Limb (tissue), 2 donors: ENCODE data around the gene EFCAB12.

Experiments used
- DNase-seq, 2 donors: peaks; one replicate each; pipeline ENCODE4 v3.0.0-alpha.2; 2016; ENCODE audit errors: extremely low spot score in 2 of 2

The EFCAB12 gene

DNA sequence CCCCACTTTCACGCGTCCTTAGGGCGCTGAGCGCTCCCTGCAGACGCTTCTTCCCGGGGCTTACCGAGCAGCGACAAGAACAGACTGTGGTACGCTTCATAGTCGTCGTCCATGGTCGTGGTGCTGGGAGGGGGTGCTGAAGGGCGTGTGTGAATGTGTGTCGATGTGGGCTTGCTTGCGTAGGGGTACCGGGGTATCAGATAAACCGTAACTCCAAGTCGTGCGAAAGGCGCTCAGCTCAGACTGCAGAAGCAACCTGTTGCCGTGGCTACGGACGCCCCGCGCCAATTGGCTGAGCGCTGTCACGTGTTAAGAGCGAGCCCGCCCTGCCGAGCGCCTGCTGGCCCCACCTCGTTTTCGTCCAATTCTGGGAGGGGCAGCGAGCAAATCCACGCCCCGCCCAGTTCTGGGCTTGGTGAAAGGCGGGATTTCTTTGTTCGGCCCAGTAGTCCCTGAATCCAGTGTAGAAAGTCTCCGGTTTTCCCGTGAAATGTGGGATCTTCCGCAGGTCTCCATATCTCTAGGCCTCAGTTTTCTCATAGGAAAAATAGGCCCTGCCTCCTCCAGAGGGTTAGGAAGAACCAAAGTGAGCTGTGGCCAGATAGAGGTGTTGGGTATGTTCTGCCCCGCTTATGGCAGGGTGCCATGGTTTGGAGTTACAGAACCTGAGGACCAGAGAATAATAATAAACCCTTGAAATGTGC is at the start of gene EFCAB12:
TSS of gene EFCAB12 (minus strand) at position 261 of the 704 bp plus-strand sequence. CDS start at position 113, 148 bp downstream.
- peak; percentile 95 for DNase-seq

DNA sequence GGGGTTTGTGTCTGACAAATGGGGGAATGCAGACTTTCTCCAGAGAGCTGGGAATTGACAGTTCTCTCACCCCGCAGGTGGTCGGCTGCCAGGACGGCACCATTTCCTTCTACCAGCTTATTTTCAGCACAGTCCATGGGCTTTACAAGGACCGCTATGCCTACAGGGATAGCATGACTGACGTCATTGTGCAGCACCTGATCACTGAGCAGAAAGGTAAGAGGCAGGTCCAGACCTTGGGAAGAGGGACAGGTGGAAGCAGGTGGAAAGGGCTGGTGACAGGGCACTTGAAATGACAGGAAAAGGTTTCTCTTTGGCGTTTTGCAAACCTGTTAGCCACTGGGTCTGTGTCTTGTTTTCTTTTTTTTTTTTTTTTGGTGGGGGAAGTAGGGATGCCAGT is 48.1 kb upstream of the EFCAB12 start:
- no peak for DNase-seq

DNA sequence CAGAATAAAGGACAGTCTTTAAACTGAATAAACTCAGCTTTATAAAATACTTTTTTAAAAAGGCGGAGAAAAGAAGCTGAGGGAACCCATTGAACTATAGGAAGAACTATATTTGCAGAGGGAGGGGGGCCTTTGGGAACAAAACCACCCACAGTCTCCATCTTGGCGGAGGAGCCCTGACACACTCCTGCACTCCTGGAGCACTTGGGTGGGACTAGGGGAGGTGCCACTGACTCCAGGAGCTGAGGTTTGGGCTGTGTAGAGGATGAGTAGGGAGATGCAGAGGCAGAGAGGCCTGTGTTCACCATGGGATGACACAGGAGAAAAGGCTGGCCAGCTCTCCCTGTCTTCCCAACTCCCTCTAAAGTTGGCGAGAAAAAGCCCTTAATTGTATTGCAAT is 47.4 kb upstream of the EFCAB12 start:
- no peak for DNase-seq

GRCh38 chr3:129474984-129475804 is 46.8 kb upstream of the EFCAB12 start:
- no peak for DNase-seq

DNA sequence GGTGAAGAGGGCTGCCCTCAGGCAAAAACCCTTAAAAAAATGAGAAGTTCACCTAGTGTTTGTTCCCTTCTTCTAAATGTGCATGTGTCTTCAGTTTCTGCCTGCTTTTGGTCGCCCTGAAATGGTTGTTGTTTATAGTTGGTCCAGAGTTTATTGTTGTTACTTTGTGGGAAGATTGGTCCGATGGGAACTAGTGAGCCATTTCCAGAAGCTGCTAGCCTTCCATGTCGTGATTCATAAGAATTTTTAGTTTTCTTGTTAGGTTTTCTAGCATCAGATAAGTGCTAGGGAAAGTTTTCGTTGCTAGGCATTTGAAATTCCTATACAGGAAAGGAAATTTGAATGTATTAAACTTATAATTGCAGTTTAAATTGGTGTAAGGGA is 45.3 kb upstream of the EFCAB12 start:
- no peak for DNase-seq

GRCh38 chr3:129473067-129473768 is 44.8 kb upstream of the EFCAB12 start:
- no peak for DNase-seq

- DNase-seq: no peak
These were observed 42.4 kb upstream of the EFCAB12 start for GRCh38 chr3:129470861-129471260.

- no peak for DNase-seq
These were observed 40.6 kb upstream of the EFCAB12 start for GRCh38 chr3:129469026-129469425.

DNA sequence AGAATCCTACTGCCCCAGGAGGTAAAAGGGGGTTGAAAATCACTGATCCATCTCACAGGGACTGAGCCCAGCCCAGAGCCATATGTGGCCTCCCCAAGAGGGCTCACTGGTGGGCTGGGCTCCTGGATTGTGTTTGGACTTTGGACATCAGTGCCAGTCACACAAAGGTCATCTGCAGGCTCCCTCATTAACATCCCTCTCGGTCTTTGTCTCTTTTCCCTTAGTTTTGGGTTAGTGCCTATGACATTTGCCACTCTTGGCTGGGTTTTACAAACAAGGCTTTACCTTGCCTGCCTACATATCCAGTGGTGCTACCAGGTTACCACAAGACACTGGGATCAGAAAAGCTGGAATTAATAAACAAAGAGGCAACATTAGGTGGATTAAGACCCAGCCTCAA is 39.5 kb upstream of the EFCAB12 start:
- DNase-seq: no peak

- DNase-seq: no peak
These were observed 35.3 kb upstream of the EFCAB12 start for GRCh38 chr3:129463716-129464115.

DNA sequence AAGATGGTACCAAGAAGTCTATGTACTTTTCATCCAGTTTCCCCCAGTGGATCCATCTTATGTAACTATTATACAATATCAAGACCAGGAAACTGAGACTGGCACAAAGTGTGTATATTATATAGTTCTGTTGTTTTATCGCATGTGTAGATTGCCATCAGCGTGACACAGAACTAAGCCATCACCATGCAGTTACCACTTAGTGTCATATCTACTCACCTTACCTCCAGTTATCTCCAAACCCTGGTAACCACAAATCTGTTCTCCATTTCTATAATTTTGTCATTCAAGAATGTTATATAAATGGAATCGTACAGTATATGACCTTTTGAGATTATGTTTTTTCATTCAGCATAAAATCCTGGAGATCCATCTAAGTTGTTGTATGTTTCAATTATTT is 34.7 kb upstream of the EFCAB12 start:
- DNase-seq: no peak

GRCh38 chr3:129462361-129462968 is 34.0 kb upstream of the EFCAB12 start:
- DNase-seq: no peak

DNA sequence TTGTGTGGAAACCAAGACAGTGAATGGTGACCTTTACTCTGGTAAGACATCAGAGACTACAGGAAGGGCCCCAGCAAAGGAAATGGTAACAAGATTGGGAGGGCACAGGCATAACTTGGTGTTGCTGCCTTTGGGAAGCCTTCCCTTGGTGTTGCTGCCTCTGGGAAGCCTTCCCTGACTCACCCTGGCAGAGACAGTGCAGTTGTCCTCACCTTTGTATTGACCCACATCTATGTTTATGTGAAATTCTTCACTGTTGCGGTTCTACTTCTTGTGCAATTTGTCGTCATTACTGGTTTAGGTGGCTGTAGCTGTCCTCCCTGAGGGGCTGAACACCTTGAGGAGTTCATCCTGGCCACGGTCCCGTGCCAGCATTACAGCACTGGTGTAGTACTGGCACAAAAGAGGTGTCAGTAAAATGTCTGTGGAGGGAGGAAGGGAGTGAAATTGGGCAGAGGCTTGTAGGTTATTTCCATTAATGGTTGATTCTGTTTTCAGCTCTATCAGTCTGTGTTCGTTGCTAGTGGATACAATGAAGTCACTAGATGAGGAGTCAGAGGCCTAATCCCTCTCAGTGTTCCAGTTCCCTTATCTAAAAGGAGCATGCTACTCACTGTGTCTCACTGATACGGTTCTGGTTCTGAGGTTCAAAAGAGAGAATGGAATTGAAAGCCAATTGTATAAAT is 33.2 kb upstream of the EFCAB12 start:
- DNase-seq: no peak

DNA sequence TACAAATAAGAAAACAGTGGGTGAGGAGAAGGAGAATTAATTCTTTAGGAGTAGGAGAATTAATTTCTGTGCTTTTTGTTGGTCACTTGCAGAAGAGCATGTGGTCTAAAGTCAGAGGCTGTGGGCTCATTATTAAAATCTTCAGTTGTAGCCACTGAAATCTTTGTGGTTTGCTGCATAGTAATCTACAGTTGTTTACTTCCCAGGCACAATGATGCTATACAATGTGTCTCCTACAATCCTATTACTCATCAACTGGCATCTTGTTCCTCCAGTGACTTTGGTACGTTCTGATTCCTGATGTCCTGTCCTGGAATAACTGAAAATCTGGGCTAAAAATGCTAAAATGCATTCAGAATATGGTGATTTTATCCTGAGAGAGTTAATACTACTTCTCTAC is 32.6 kb upstream of the EFCAB12 start:
- DNase-seq: no peak

- no peak for DNase-seq
These were observed 32.1 kb upstream of the EFCAB12 start for GRCh38 chr3:129460572-129460971.

DNA sequence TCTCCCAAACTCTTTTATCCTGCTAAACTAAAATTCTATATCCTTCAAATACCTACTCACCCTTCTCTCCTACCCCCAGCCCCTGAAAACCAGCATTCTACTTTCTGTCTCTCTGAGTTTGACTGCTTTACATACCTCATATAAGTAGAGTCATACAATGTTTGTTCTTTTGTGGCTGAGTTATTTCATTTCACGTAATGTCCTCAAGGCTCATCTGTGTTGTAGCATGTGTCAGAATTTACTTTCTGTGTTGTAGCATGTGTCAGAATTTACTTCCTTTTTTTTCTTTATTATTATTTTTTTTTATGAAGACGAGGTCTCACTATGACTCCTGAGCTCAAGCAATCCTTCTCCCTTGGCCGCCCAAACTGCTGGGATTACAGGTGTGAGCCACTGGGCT is 31.7 kb upstream of the EFCAB12 start:
- no peak for DNase-seq

GRCh38 chr3:129453732-129454131 is 25.3 kb upstream of the EFCAB12 start:
- DNase-seq: no peak

DNA sequence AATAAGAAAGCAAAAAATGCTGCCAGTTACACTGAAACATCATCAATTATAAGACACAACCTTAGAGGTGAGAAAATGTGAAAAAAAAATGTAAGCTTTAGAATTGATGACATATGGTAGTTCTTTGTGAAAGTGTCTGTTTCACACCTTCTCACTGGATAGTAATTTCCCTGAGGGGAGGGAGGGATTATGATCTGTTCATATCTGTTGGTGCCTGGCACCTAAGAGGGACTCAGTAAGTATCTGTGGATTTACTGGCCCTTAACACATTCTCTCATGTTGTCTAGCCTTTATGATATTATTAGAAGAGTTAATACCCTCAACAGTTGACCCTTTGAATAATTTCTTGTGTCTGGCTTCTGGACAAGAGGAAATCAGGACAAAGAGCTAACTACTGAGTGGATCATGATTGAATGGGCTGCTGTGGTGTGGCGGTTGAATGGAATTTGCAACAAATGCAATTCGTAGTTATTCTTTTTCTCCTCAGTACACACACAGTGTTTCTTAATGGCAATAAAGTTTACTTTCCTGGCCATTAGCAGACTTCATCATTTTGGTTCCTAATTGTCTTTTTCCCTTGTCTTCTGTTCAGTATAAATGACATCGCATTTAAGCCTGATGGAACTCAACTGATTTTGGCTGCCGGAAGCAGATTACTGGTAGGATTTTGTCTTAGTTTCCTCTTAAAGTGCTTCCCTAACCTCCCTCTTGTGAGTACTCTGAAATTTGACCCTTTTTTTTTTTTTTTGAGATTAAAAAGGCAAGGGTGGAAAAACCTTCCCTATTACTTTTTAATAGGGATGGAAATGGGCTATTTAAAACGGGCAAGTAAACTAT is 21.1 kb upstream of the EFCAB12 start:
- no peak for DNase-seq

GRCh38 chr3:129448186-129448895 is 19.9 kb upstream of the EFCAB12 start:
- DNase-seq: no peak

GRCh38 chr3:129446926-129447325 is 18.5 kb upstream of the EFCAB12 start:
- no peak for DNase-seq
